SH-SY5Y (cell line): ENCODE data around the gene FBN1.

ENCODE experiments used
- GATA2 ChIP-seq: IDR thresholded peaks from 2 replicates; pipeline ENCODE4 v1.6.1; 2011; ENCODE audit warnings: mild to moderate bottlenecking, low read depth, low read length
- GATA3 ChIP-seq: IDR thresholded peaks from 2 replicates; pipeline ENCODE4 v1.6.1; 2011; ENCODE audit warnings: low read depth, mild to moderate bottlenecking, low read length, moderate library complexity

DNA sequence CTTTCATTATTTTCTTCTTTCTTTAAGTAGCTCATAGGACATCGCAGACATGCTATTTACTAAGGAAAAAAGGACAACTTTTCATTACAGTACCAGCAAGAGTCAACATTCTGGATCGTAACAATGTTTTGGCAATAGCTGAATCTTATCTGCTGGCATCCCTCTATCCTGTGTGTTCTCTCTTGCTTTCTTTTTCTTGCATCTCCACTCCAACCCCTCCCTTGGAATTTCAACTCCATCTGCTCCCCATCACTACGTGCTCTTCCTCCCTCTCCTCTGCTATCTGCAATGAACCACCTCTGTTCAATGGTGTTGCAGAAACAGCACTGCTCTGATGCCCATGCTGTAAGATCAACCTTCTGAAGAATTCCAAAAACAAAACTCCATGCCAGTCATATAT, 106.6 kb downstream of the FBN1 start:
- TF ChIP-seq GATA3 (no peak), GATA2 (no peak)
